Mesodermal cell (in vitro differentiated cells): ENCODE results near the gene PPP1R3A. TPM values are rescaled to one million over a fixed set of nuclear protein-coding genes. Genes with fewer than 3 reads are reported as not detected.
"Not testable (repeated sequence)": the region's sequence is repeated elsewhere in the genome, so short reads cannot be mapped to it uniquely, and the experiment has no call there.

Experiments
- H3K27ac ChIP-seq: 2 replicates; pipeline ENCODE4 v1.7.0; 2013; ENCODE audit warnings: mild to moderate bottlenecking, low read depth, low read length, moderate library complexity; ENCODE audit not compliant: severe bottlenecking
- H3K36me3 ChIP-seq: 2 replicates; pipeline ENCODE4 v1.7.1; 2013; ENCODE audit warnings: mild to moderate bottlenecking, low read length, moderate library complexity; ENCODE audit not compliant: control insufficient read depth, insufficient read depth
- H3K4me1 ChIP-seq: one replicate; pipeline ENCODE4 v1.7.1; 2013; ENCODE audit warnings: mild to moderate bottlenecking, low read length; ENCODE audit not compliant: insufficient read depth, control insufficient read depth, poor library complexity, severe bottlenecking
- H3K4me3 ChIP-seq: 2 replicates; pipeline ENCODE4 v1.7.0; 2013; ENCODE audit warnings: low read length, control low read depth, mild to moderate bottlenecking; ENCODE audit not compliant: insufficient read depth, poor library complexity, severe bottlenecking; ENCODE audit errors: extremely low read depth
- H3K9me3 ChIP-seq: 2 replicates; pipeline ENCODE4 v1.7.1; 2013; ENCODE audit warnings: mild to moderate bottlenecking, low read length, moderate library complexity; ENCODE audit not compliant: control insufficient read depth
- whole genome bisulfite sequencing, 2 experiments: methylation state at CpG; one replicate each; pipeline ENCODE4 v1.1.5; 2013; ENCODE audit warnings: missing lambda C conversion rate in 2 of 2; ENCODE audit not compliant: insufficient coverage in 2 of 2; 5-methylcytosine and 5-hydroxymethylcytosine counted together
- polyA plus RNA-seq, 2 experiments: library from polyadenylated mRNA; stranded (reverse); fragments of 50-300 nt; gene quantifications; one replicate each; pipeline ENCODE4 v1.2.3, GENCODE V29; 2013

PPP1R3A gene
- polyA plus RNA-seq (2013, experiment 1 of 2): not detected
- not detected for polyA plus RNA-seq (2013, experiment 2 of 2)

- no peaks in the 10 kb centered on the region for H3K36me3 ChIP-seq
- WGBS, 2 experiments: 83% methylated on average over 1 of the region's 2 CpGs; no CpG with 5 or more reads in 1 of the 2 experiments
- H3K27ac ChIP-seq: no peak within 1 kb of the TSS
- no peaks in the 10 kb centered on the region for H3K4me1 ChIP-seq
- no peak within 1 kb of the TSS for H3K4me3 ChIP-seq
- H3K9me3 ChIP-seq: no peaks in the 10 kb centered on the region
Observed at GRCh38 chr7:113918946-113919345, at the start of gene PPP1R3A. TSS of gene PPP1R3A (minus strand) at chr7:113919009. CDS start at chr7:113918996, 13 bp downstream.

- no CpG with 5 or more reads among the region's 2 CpGs for WGBS, 2 experiments
- Histone ChIP-seq H3K4me1 (no peaks in the 10 kb centered on the region), H3K9me3 (no peaks in the 10 kb centered on the region), H3K4me3 (no peak overlapping the region), H3K27ac (no peak overlapping the region), H3K36me3 (no peaks in the 10 kb centered on the region)
Observed at GRCh38 chr7:113963356-113963755, 44.5 kb upstream of the PPP1R3A start.

- no peak overlapping the region for H3K27ac ChIP-seq
- H3K9me3 ChIP-seq: no peaks in the 10 kb centered on the region
- 73 to 100% methylated on average over 2 of the region's 2 CpGs for WGBS, 2 experiments
- H3K4me3 ChIP-seq: no peak overlapping the region
- H3K36me3 ChIP-seq: no peaks in the 10 kb centered on the region
- no peaks in the 10 kb centered on the region for H3K4me1 ChIP-seq
Observed at GRCh38 chr7:113959910-113960309, 41.1 kb upstream of the PPP1R3A start.

GRCh38 chr7:113955157-113955556 lies 36.3 kb upstream of the PPP1R3A start:
- no peaks in the 10 kb centered on the region for H3K4me1 ChIP-seq
- WGBS, 2 experiments: 71 to 90% methylated on average over 2 of the region's 2 CpGs
- no peak overlapping the region for H3K4me3 ChIP-seq
- H3K9me3 ChIP-seq: peaks cover 6% of the 10 kb centered on the region
- no peak overlapping the region for H3K27ac ChIP-seq
- no peaks in the 10 kb centered on the region for H3K36me3 ChIP-seq

- Histone ChIP-seq H3K36me3 (no peaks in the 10 kb centered on the region), H3K4me3 (no peak overlapping the region), H3K27ac (no peak overlapping the region), H3K9me3 (peaks cover 6% of the 10 kb centered on the region), H3K4me1 (no peaks in the 10 kb centered on the region)
- WGBS, 2 experiments: no CpG with 5 or more reads among the region's 2 CpGs
Observed at GRCh38 chr7:113953553-113953952, 34.7 kb upstream of the PPP1R3A start.

- 83 to 100% methylated on average over 3 of the region's 3 CpGs for WGBS, 2 experiments
- H3K9me3 ChIP-seq: no peaks in the 10 kb centered on the region
- no peaks in the 10 kb centered on the region for H3K4me1 ChIP-seq
- no peaks in the 10 kb centered on the region for H3K36me3 ChIP-seq
- no peak overlapping the region for H3K4me3 ChIP-seq
- H3K27ac ChIP-seq: no peak overlapping the region
Observed at GRCh38 chr7:113945018-113945938, 26.5 kb upstream of the PPP1R3A start.

- WGBS, 2 experiments: 88 to 100% methylated on average over 1 to 2 of the region's 2 CpGs
- H3K9me3 ChIP-seq: no peaks in the 10 kb centered on the region
- H3K4me3 ChIP-seq: no peak overlapping the region
- no peak overlapping the region for H3K27ac ChIP-seq
- H3K4me1 ChIP-seq: no peaks in the 10 kb centered on the region
- no peaks in the 10 kb centered on the region for H3K36me3 ChIP-seq
Observed at GRCh38 chr7:113936982-113937381, 18.2 kb upstream of the PPP1R3A start.

GRCh38 chr7:113936535-113936934 lies 17.7 kb upstream of the PPP1R3A start:
- Histone ChIP-seq H3K27ac (no peak overlapping the region), H3K9me3 (no peaks in the 10 kb centered on the region), H3K4me1 (no peaks in the 10 kb centered on the region), H3K4me3 (no peak overlapping the region), H3K36me3 (no peaks in the 10 kb centered on the region)
- 56 to 57% methylated on average over 3 of the region's 3 CpGs for WGBS, 2 experiments

- not testable (repeated sequence) for H3K36me3 ChIP-seq, H3K4me3 ChIP-seq, H3K4me1 ChIP-seq, H3K27ac ChIP-seq, H3K9me3 ChIP-seq
- WGBS, 2 experiments: 71 to 93% methylated on average over 3 of the region's 3 CpGs
Observed at GRCh38 chr7:113929389-113929788, 10.6 kb upstream of the PPP1R3A start.

GRCh38 chr7:113928112-113928511 lies 9.3 kb upstream of the PPP1R3A start:
- Histone ChIP-seq H3K4me1 (no peaks in the 10 kb centered on the region), H3K27ac (no peak overlapping the region), H3K9me3 (no peaks in the 10 kb centered on the region), H3K36me3 (no peaks in the 10 kb centered on the region), H3K4me3 (no peak overlapping the region)
- WGBS, 2 experiments: 100% methylated on average over 1 of the region's 1 CpG

GRCh38 chr7:113922049-113922448 lies 3.2 kb upstream of the PPP1R3A start:
- 83 to 93% methylated on average over 2 to 3 of the region's 4 CpGs for WGBS, 2 experiments
- H3K4me3 ChIP-seq: no peak overlapping the region
- H3K9me3 ChIP-seq: no peaks in the 10 kb centered on the region
- H3K4me1 ChIP-seq: no peaks in the 10 kb centered on the region
- no peaks in the 10 kb centered on the region for H3K36me3 ChIP-seq
- H3K27ac ChIP-seq: no peak overlapping the region
